HG03066 (cell line): ENCODE measurements around the gene SOCS6.
"Not testable (repeated sequence)": the region's sequence is repeated elsewhere in the genome, so short reads cannot be mapped to it uniquely, and the experiment has no call there.

Source experiments
- ATAC-seq: cut with Tn5 transposase; IDR thresholded peaks from one replicate; pipeline ENCODE4 v1.9.1; 2021; ENCODE audit warnings: low read depth; ENCODE audit not compliant: unreplicated experiment

Gene SOCS6

GRCh38 chr18:70321616-70322015 is 32.8 kb downstream of the SOCS6 start:
- ATAC-seq = no peak

GRCh38 chr18:70322385-70322784 is 33.5 kb downstream of the SOCS6 start:
- ATAC-seq = no peak

GRCh38 chr18:70322928-70323327 is 34.1 kb downstream of the SOCS6 start:
- ATAC-seq = no peak

GRCh38 chr18:70324897-70325296 is 36.1 kb downstream of the SOCS6 start:
- ATAC-seq = no peak

GRCh38 chr18:70326255-70326654 is 37.4 kb downstream of the SOCS6 start:
- no peak for ATAC-seq

- ATAC-seq = no peak
Measured at GRCh38 chr18:70328169-70328568, 39.3 kb downstream of the SOCS6 start.

- no peak for ATAC-seq
Measured at GRCh38 chr18:70329071-70329470, 40.2 kb downstream of the SOCS6 start.

GRCh38 chr18:70330887-70331286 is 42.0 kb downstream of the SOCS6 start:
- no peak for ATAC-seq

- no peak for ATAC-seq
Measured at GRCh38 chr18:70331456-70332097, 42.7 kb downstream of the SOCS6 start.

- ATAC-seq = no peak
Measured at GRCh38 chr18:70332694-70333093, 43.8 kb downstream of the SOCS6 start.

- ATAC-seq = no peak
Measured at GRCh38 chr18:70333316-70333715, 44.5 kb downstream of the SOCS6 start.

GRCh38 chr18:70333757-70334156 is 44.9 kb downstream of the SOCS6 start:
- ATAC-seq = no peak

- ATAC-seq = no peak
Measured at GRCh38 chr18:70334264-70334663, 45.4 kb downstream of the SOCS6 start.

- no peak for ATAC-seq
Measured at GRCh38 chr18:70334728-70335329, 46.0 kb downstream of the SOCS6 start.

GRCh38 chr18:70335892-70336726 is 47.3 kb downstream of the SOCS6 start:
- ATAC-seq = no peak

- ATAC-seq = no peak
Measured at GRCh38 chr18:70337139-70337972, 48.5 kb downstream of the SOCS6 start.

GRCh38 chr18:70338890-70339289 is 50.0 kb downstream of the SOCS6 start:
- ATAC-seq = no peak

GRCh38 chr18:70339915-70340314 is 51.1 kb downstream of the SOCS6 start:
- ATAC-seq = no peak

GRCh38 chr18:70348481-70348880 is 59.6 kb downstream of the SOCS6 start:
- not testable (repeated sequence) for ATAC-seq

- no peak for ATAC-seq
Measured at GRCh38 chr18:70349316-70349715, 60.5 kb downstream of the SOCS6 start.

GRCh38 chr18:70354080-70354479 is 65.2 kb downstream of the SOCS6 start:
- no peak for ATAC-seq
